Ovary (tissue), 10 donors: Measurements from ENCODE around the gene MYMK. TPM values are rescaled to one million over a fixed set of nuclear protein-coding genes. Genes with fewer than 3 reads are reported as not detected.

ENCODE experiments used
- DNase-seq, 5 donors: peaks; one replicate each; pipeline ENCODE4 v3.0.0-alpha.2; 2019 to 2020
- H3K27ac ChIP-seq, 2 donors: fragments of 200-600 bp; one replicate each; pipeline versions ENCODE4 v1.5.1 to v1.8.0; 2019 to 2022
- H3K27me3 ChIP-seq: fragments of 200-600 bp; one replicate; pipeline ENCODE4 v1.8.0; 2022
- H3K36me3 ChIP-seq: fragments of 200-600 bp; sonication (generic); one replicate; pipeline ENCODE4 v1.5.1; 2019
- H3K4me1 ChIP-seq: one replicate; pipeline ENCODE4 v1.8.1; 2013; ENCODE audit warnings: mild to moderate bottlenecking, moderate library complexity; ENCODE audit not compliant: insufficient read depth
- H3K4me3 ChIP-seq: fragments of 200-600 bp; sonication (generic); one replicate; pipeline ENCODE4 v1.5.1; 2017
- H3K9me3 ChIP-seq, 2 donors: fragments of 200-600 bp in 1 of 2; sonication (generic) in 1 of 2; one replicate each; pipeline versions ENCODE4 v1.5.1 to v1.8.1; 2013 to 2019; ENCODE audit warnings: mild to moderate bottlenecking in 1 of 2, moderate library complexity in 1 of 2
- EP300 ChIP-seq: sonication (generic); formaldehyde crosslinking; IDR thresholded peaks from one replicate; pipeline ENCODE4 v1.6.1; 2017; ENCODE audit warnings: antibody characterized with exemption
- POLR2A ChIP-seq: fragments of 450-650 bp; IDR thresholded peaks from one replicate; pipeline ENCODE4 v1.6.1; 2017; ENCODE audit warnings: antibody characterized with exemption, mild to moderate bottlenecking, moderate library complexity
- WGBS, 3 donors: extraction: QIAGEN DNeasy Blood & Tissue Kit in 1 of 3; methylation state at CpG; one replicate each; pipeline versions ENCODE4 v1.1.5 to v1.1.7; 2013 to 2017; 5-methylcytosine and 5-hydroxymethylcytosine counted together
- intact Hi-C, 4 donors: fragments of 100-400 bp; cut with DNase I; formaldehyde crosslinking; loops; one replicate each; pipeline versions ENCODE4 v1.11.0 to v1.15.1; 2022 to 2023
- long read RNA-seq, 3 donors: library from polyadenylated mRNA in 2 of 3; unstranded in 2 of 3; transcript quantifications; one replicate each; pipeline ENCODE4 v2.0.0 and lab custom pipeline, GENCODE V29; 2021 to 2026
- polyA plus RNA-seq, 2 donors: library from polyadenylated mRNA; stranded (reverse); fragments of 200-250 nt in 1 of 2; fragments of 350-450 nt in 1 of 2; fragmentation: Illumina TruSeq in 1 of 2; extraction: RNeasy Lipid Tissue Mini Kit (QIAGEN cat#74804) in 1 of 2; gene quantifications; one replicate each; pipeline ENCODE4 v1.2.3, GENCODE V29; 2013 to 2014
- total RNA-seq, 7 donors: library from RNA; depleted of rRNA in 2 of 7; stranded (reverse); fragments of >200 nt in 2 of 7; fragmentation: NEBNext Ultra II Directional in 3 of 7; extraction: Animal tissue kit (Norgen Biotek cat#: 25700) in 3 of 7; gene quantifications; one replicate each; pipeline versions ENCODE4 v1.1.0 to v1.2.4, GENCODE V29; 2016 to 2023
- TF ChIP-seq, protein P1 (sequence below), 3 donors: fragments of 450-650 bp in 2 of 3; fragments of 200-600 bp in 1 of 3; IDR thresholded peaks; one replicate each; pipeline versions ENCODE4 v1.5.1 to v1.8.0; 2016 to 2022; ENCODE audit warnings: antibody characterized with exemption in 3 of 3, mild to moderate bottlenecking in 1 of 3
- donor health status: DM: no; HTN: no; CAD: no; lungs with moderate emphysema.
- donor health status: DM: no; HTN: no; CAD: no.
- donor health status: Bipolar disorder and iron deficiency.
- donor health status: DM: yes; HTN: yes; CAD: no.
- donor health status: DM: no; HTN: no; CAD: no.
- donor health status: DM: yes; HTN: yes; CAD: no.

The MYMK gene, protein sequence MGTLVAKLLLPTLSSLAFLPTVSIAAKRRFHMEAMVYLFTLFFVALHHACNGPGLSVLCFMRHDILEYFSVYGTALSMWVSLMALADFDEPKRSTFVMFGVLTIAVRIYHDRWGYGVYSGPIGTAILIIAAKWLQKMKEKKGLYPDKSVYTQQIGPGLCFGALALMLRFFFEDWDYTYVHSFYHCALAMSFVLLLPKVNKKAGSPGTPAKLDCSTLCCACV
- total RNA-seq = not detected
- not detected for polyA plus RNA-seq
- long read RNA-seq, donor 1 = 0 reads
- long read RNA-seq, donor 2 = 0 reads
- long read RNA-seq, donor 3 = 0 reads

DNA sequence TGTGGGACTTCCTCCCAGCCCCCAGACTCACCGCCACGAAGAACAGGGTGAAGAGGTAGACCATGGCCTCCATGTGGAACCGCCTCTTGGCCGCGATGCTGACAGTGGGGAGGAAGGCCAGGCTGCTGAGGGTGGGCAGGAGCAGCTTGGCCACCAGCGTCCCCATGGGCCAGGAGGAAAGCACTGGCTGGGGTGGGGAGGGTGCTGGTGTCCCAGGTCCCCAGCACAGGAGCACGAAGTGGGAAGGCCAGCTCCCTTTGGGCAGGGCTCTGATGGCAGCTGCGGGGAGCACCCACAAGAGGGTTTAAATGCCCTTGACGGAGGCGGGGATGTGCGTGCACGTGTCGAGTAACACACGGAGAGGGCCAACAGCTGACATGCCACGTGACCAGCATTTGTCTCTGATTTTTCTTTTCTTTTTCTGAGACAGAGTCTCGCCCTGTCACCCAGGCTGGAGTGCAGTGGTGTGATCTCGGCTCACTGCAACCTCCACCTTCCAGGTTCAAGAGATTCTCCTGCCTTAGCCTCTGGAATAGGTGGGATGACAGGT lies at the start of gene MYMK:
Gene MYMK (minus strand): TSS at position 281 of the 550 bp plus-strand sequence. CDS start 115 bp downstream, at position 166.
- peaks cover 17% of the 10 kb centered on the region for H3K4me1 ChIP-seq
- H3K4me3 ChIP-seq = no peak within 1 kb of the TSS
- H3K27me3 ChIP-seq = no peaks in the 10 kb centered on the region
- WGBS, 3 donors = 97% methylated on average over 17 of the region's 17 CpGs
- TF ChIP-seq POLR2A (no peak), EP300 (no peak)
- TF ChIP-seq, protein P1, sequence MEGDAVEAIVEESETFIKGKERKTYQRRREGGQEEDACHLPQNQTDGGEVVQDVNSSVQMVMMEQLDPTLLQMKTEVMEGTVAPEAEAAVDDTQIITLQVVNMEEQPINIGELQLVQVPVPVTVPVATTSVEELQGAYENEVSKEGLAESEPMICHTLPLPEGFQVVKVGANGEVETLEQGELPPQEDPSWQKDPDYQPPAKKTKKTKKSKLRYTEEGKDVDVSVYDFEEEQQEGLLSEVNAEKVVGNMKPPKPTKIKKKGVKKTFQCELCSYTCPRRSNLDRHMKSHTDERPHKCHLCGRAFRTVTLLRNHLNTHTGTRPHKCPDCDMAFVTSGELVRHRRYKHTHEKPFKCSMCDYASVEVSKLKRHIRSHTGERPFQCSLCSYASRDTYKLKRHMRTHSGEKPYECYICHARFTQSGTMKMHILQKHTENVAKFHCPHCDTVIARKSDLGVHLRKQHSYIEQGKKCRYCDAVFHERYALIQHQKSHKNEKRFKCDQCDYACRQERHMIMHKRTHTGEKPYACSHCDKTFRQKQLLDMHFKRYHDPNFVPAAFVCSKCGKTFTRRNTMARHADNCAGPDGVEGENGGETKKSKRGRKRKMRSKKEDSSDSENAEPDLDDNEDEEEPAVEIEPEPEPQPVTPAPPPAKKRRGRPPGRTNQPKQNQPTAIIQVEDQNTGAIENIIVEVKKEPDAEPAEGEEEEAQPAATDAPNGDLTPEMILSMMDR (IDR thresholded peaks at IDR 0.05) = no peak
- H3K27ac ChIP-seq = no peak within 1 kb of the TSS
- intact Hi-C loops = loop anchor here in 1 of 4 donors (10.0 kb wide), 1 partner anchor 200 kb away; no protein-coding TSS in a partner anchor
- H3K36me3 ChIP-seq = no peaks in the 10 kb centered on the region
- H3K9me3 ChIP-seq = no peaks in the 10 kb centered on the region
- peak in 1 of 5 donors; percentile 21 for DNase-seq

DNA sequence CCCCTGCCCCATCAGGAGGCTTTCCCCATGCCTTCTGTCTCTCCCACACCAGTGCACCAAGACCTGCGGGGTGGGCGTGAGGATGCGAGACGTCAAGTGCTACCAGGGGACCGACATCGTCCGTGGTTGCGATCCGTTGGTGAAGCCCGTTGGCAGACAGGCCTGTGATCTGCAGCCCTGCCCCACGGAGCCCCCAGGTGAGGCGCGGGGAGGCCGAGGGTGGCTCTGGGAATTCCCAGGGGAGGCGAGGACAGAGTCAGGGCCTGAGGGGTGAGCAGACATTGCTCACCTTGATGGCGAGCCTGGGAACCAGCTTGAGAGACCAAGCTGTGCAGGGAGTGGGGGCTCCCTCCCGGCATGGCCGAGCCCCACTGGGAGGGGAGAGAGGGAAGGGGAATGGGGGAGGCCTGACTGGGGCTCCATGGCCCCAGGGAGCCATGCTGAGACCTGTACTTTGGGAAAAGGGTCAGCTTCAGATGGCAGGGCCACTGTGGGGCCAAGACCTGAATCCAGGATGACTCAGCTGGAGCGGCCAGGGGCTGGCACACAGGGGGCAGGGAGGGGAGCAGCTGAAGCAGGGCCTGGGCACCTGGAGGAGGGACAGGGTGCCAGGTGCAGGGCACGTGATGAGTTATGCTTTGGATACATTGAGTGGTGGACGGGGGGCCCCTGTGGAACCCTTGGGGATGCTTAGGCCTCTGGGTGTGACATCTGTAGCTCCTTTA lies 49.2 kb upstream of the MYMK start:
- Histone ChIP-seq H3K27ac (no peak overlapping the region), H3K4me3 (no peak overlapping the region), H3K4me1 (peaks cover 2% of the 10 kb centered on the region), H3K27me3 (no peaks in the 10 kb centered on the region), H3K36me3 (no peaks in the 10 kb centered on the region), H3K9me3 (no peaks in the 10 kb centered on the region)
- intact Hi-C loops = no loop called here
- WGBS, 3 donors = 91 to 97% (median 96%) methylated on average over 21 of the region's 21 CpGs
- no peak for DNase-seq
- TF ChIP-seq EP300 (no peak), POLR2A (no peak)
- TF ChIP-seq, protein P1 (IDR thresholded peaks at IDR 0.05) = no peak

DNA sequence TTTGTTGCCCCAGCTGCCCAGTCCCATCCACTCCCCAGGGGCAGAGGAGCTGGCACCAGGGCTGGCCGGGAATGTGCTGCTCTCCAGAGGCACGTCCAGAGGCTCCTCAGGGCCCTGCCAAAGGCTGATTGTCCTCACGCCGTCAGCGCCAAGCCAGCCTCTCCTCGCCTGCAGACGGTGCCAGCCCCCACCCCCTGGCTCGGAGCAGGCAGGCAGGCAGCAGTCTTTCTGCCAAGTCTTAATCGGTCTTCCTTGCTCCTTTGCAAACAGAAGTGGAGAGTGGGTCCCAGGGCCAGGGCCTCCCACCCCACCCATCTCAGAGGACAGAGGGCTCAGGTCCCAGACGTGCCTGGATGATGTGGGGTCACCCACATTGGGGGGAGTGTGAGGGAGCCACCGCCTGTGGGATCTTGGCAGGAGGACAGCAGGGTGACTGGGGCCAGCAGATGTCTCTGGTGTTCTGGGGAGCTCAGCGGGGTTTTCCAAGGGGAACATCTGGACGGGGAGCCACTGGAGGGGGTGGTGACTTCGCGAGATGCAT lies 48.1 kb upstream of the MYMK start:
- no peak for DNase-seq
- WGBS, 3 donors = 29 to 42% (median 31%) methylated on average over 15 of the region's 15 CpGs
- no peak overlapping the region for H3K27ac ChIP-seq

More for the DNA sequence above, 48.1 kb upstream of the MYMK start:
- TF ChIP-seq, protein P1 (IDR thresholded peaks at IDR 0.05) = no peak
- no peak for TF ChIP-seq POLR2A
- TF ChIP-seq EP300 = no peak
- intact Hi-C loops = no loop called here
- no peaks in the 10 kb centered on the region for H3K9me3 ChIP-seq
- no peaks in the 10 kb centered on the region for H3K36me3 ChIP-seq
- no peak overlapping the region for H3K4me3 ChIP-seq
- H3K4me1 ChIP-seq = peaks cover 2% of the 10 kb centered on the region
- H3K27me3 ChIP-seq = no peaks in the 10 kb centered on the region
